BLaER1 treated with 17β-estradiol and CSF1 and Interleukin-3, amounts not matched to agents 10 nM and 100 nM (cell line): ENCODE data around the gene L3MBTL4.

Source experiments
- H3K27ac ChIP-seq, 11 experiments: shearing (Covaris generic); formaldehyde crosslinking; 2 replicates each; pipeline ENCODE4 v1.8.1; 2022
- H3K27me3 ChIP-seq, 11 experiments: shearing (Covaris generic); formaldehyde crosslinking; 2 replicates each; pipeline ENCODE4 v1.8.1; 2022
- H3K36me3 ChIP-seq, 11 experiments: shearing (Covaris generic); formaldehyde crosslinking; 2 replicates each; pipeline ENCODE4 v1.8.1; 2022
- H3K4me1 ChIP-seq, 10 experiments: shearing (Covaris generic); formaldehyde crosslinking; 2 replicates each; pipeline ENCODE4 v1.8.1; 2022
- H3K4me2 ChIP-seq, 11 experiments: shearing (Covaris generic); formaldehyde crosslinking; 2 replicates each; pipeline ENCODE4 v1.8.1; 2022
- H3K4me3 ChIP-seq, 10 experiments: shearing (Covaris generic); formaldehyde crosslinking; 2 replicates each; pipeline ENCODE4 v1.8.1; 2022
- H3K9ac ChIP-seq, 11 experiments: shearing (Covaris generic); formaldehyde crosslinking; 2 replicates each; pipeline ENCODE4 v1.8.1; 2022
- H3K9me3 ChIP-seq, 11 experiments: shearing (Covaris generic); formaldehyde crosslinking; replicated peaks in 1 of 11; 2 replicates each; pipeline ENCODE4 v1.8.1; 2022
- H4K20me1 ChIP-seq, 11 experiments: shearing (Covaris generic); formaldehyde crosslinking; 2 replicates each; pipeline ENCODE4 v1.8.1; 2022
- Cebpa-rat ChIP-seq, 11 experiments: shearing (Covaris generic); IDR thresholded peaks; 2 replicates each; pipeline ENCODE4 v1.8.1; 2022

L3MBTL4 gene

GRCh38 chr18:5941890-5942289 lies 472.8 kb downstream of the L3MBTL4 start:
- no peak overlapping the region for H3K9ac ChIP-seq
- no peak for TF ChIP-seq Cebpa-rat (IDR thresholded peaks at IDR 0.05)
- no peaks in the 10 kb centered on the region for H4K20me1 ChIP-seq
- no peaks in the 10 kb centered on the region for H3K27me3 ChIP-seq
- H3K4me1 ChIP-seq: peaks cover 0 to 12% (median 5%) of the 10 kb centered on the region in 10 experiments; a peak in 7 of 20 replicates
- H3K27ac ChIP-seq: no peak overlapping the region
- no peak overlapping the region for H3K4me3 ChIP-seq
- H3K36me3 ChIP-seq: no peaks in the 10 kb centered on the region
- no peaks in the 10 kb centered on the region for H3K9me3 ChIP-seq
- no peak overlapping the region for H3K4me2 ChIP-seq

GRCh38 chr18:5939801-5940667 lies 474.7 kb downstream of the L3MBTL4 start:
- H3K4me1 ChIP-seq: peaks cover 0 to 12% (median 5%) of the 10 kb centered on the region in 10 experiments; a peak in 7 of 20 replicates
- H3K4me2 ChIP-seq: peak overlapping the region in 2 of 11 experiments; percentile 16 to 29; a peak in 3 of 22 replicates
- no peak overlapping the region for H3K9ac ChIP-seq
- no peak overlapping the region for H3K27ac ChIP-seq
- no peak overlapping the region for H3K4me3 ChIP-seq
- H3K36me3 ChIP-seq: no peaks in the 10 kb centered on the region
- no peaks in the 10 kb centered on the region for H3K27me3 ChIP-seq
- no peaks in the 10 kb centered on the region for H3K9me3 ChIP-seq
- no peaks in the 10 kb centered on the region for H4K20me1 ChIP-seq
- peak in 3 of 11 experiments; percentile 10 to 71 (median 21); a peak in 1 of 22 replicates for TF ChIP-seq Cebpa-rat (IDR thresholded peaks at IDR 0.05)

- Histone ChIP-seq H3K9ac (no peak overlapping the region), H3K27me3 (no peaks in the 10 kb centered on the region), H3K4me3 (no peak overlapping the region), H3K36me3 (no peaks in the 10 kb centered on the region), H3K9me3 (no peaks in the 10 kb centered on the region), H3K4me2 (no peak overlapping the region), H4K20me1 (no peaks in the 10 kb centered on the region), H3K4me1 (peaks cover 0 to 7% (median 0%) of the 10 kb centered on the region in 10 experiments; a peak in 4 of 20 replicates), H3K27ac (no peak overlapping the region)
- TF ChIP-seq Cebpa-rat (IDR thresholded peaks at IDR 0.05): no peak
Observed at GRCh38 chr18:5937795-5938194, 476.9 kb downstream of the L3MBTL4 start.

GRCh38 chr18:5937121-5937520 lies 477.6 kb downstream of the L3MBTL4 start:
- H3K9ac ChIP-seq: no peak overlapping the region
- H3K36me3 ChIP-seq: no peaks in the 10 kb centered on the region
- peaks cover 0 to 7% (median 0%) of the 10 kb centered on the region in 10 experiments; a peak in 4 of 20 replicates for H3K4me1 ChIP-seq
- H4K20me1 ChIP-seq: no peaks in the 10 kb centered on the region
- H3K9me3 ChIP-seq: no peaks in the 10 kb centered on the region
- no peak overlapping the region for H3K4me3 ChIP-seq
- H3K27ac ChIP-seq: no peak overlapping the region
- H3K4me2 ChIP-seq: no peak overlapping the region
- TF ChIP-seq Cebpa-rat (IDR thresholded peaks at IDR 0.05): no peak
- no peaks in the 10 kb centered on the region for H3K27me3 ChIP-seq

GRCh38 chr18:5930789-5931188 lies 483.9 kb downstream of the L3MBTL4 start:
- Histone ChIP-seq H3K27me3 (no peaks in the 10 kb centered on the region), H3K27ac (no peak overlapping the region), H3K36me3 (no peaks in the 10 kb centered on the region), H3K9me3 (peaks cover 6 to 16% (median 13%) of the 10 kb centered on the region in 11 experiments; a peak in 19 of 22 replicates), H4K20me1 (no peaks in the 10 kb centered on the region), H3K4me2 (no peak overlapping the region), H3K4me3 (no peak overlapping the region), H3K9ac (no peak overlapping the region), H3K4me1 (no peaks in the 10 kb centered on the region)
- no peak for TF ChIP-seq Cebpa-rat (IDR thresholded peaks at IDR 0.05)

- Histone ChIP-seq H3K9me3 (no peaks in the 10 kb centered on the region), H3K4me2 (no peak overlapping the region), H3K9ac (no peak overlapping the region), H3K27ac (no peak overlapping the region), H4K20me1 (no peaks in the 10 kb centered on the region), H3K27me3 (no peaks in the 10 kb centered on the region), H3K4me1 (peaks cover 0 to 16% (median 3%) of the 10 kb centered on the region in 10 experiments; a peak in 7 of 20 replicates), H3K4me3 (no peak overlapping the region), H3K36me3 (no peaks in the 10 kb centered on the region)
- TF ChIP-seq Cebpa-rat (IDR thresholded peaks at IDR 0.05): no peak
Observed at GRCh38 chr18:5918205-5918858, 496.4 kb downstream of the L3MBTL4 start.

- no peaks in the 10 kb centered on the region for H4K20me1 ChIP-seq
- no peak overlapping the region for H3K9ac ChIP-seq
- no peak overlapping the region for H3K4me3 ChIP-seq
- H3K9me3 ChIP-seq: peaks cover 0 to 8% (median 0%) of the 10 kb centered on the region in 11 experiments; a peak in 4 of 22 replicates
- no peak overlapping the region for H3K4me2 ChIP-seq
- H3K36me3 ChIP-seq: no peaks in the 10 kb centered on the region
- TF ChIP-seq Cebpa-rat (IDR thresholded peaks at IDR 0.05): no peak
- no peaks in the 10 kb centered on the region for H3K27me3 ChIP-seq
- no peak overlapping the region for H3K27ac ChIP-seq
- H3K4me1 ChIP-seq: peaks cover 0 to 26% (median 3%) of the 10 kb centered on the region in 10 experiments; a peak in 7 of 20 replicates
Observed at GRCh38 chr18:5914951-5915350, 499.8 kb downstream of the L3MBTL4 start.

GRCh38 chr18:5914016-5914415 lies 500.7 kb downstream of the L3MBTL4 start:
- Histone ChIP-seq H3K4me3 (no peak overlapping the region), H3K36me3 (no peaks in the 10 kb centered on the region), H3K27me3 (no peaks in the 10 kb centered on the region), H3K9ac (no peak overlapping the region), H3K27ac (no peak overlapping the region), H4K20me1 (no peaks in the 10 kb centered on the region), H3K4me2 (no peak overlapping the region), H3K4me1 (peaks cover 0 to 27% (median 3%) of the 10 kb centered on the region in 10 experiments; a peak in 7 of 20 replicates), H3K9me3 (peaks cover 0 to 14% (median 0%) of the 10 kb centered on the region in 11 experiments; a peak in 4 of 22 replicates)
- no peak for TF ChIP-seq Cebpa-rat (IDR thresholded peaks at IDR 0.05)

GRCh38 chr18:5912566-5912965 lies 502.1 kb downstream of the L3MBTL4 start:
- TF ChIP-seq Cebpa-rat (IDR thresholded peaks at IDR 0.05): no peak; a peak in 1 of 22 replicates
- Histone ChIP-seq H4K20me1 (no peaks in the 10 kb centered on the region), H3K4me2 (peak overlapping the region in 5 of 11 experiments; percentile 19 to 54 (median 31); a peak in 9 of 22 replicates)

More at GRCh38 chr18:5912566-5912965, 502.1 kb downstream of the L3MBTL4 start:
- H3K27ac ChIP-seq: peak overlapping the region in 2 of 11 experiments; percentile 9 to 33; a peak in 1 of 22 replicates
- no peak overlapping the region for H3K4me3 ChIP-seq
- peaks cover 0 to 31% (median 3%) of the 10 kb centered on the region in 10 experiments; a peak in 7 of 20 replicates for H3K4me1 ChIP-seq
- H3K36me3 ChIP-seq: no peaks in the 10 kb centered on the region
- no peaks in the 10 kb centered on the region for H3K27me3 ChIP-seq
- peaks cover 0 to 14% (median 0%) of the 10 kb centered on the region in 11 experiments; a peak in 4 of 22 replicates for H3K9me3 ChIP-seq
- no peak overlapping the region for H3K9ac ChIP-seq
